NCI-H2196 (cell line): ENCODE results near the gene SPEF2.
"Not testable (repeated sequence)": the region's sequence is repeated elsewhere in the genome, so short reads cannot be mapped to it uniquely, and the experiment has no call there.

ENCODE experiments used
- DNase-seq: peaks from one replicate; lab custom pipeline; 2025; ENCODE audit not compliant: unreplicated experiment; lab: John Stamatoyannopoulos, UW

SPEF2 gene

DNA sequence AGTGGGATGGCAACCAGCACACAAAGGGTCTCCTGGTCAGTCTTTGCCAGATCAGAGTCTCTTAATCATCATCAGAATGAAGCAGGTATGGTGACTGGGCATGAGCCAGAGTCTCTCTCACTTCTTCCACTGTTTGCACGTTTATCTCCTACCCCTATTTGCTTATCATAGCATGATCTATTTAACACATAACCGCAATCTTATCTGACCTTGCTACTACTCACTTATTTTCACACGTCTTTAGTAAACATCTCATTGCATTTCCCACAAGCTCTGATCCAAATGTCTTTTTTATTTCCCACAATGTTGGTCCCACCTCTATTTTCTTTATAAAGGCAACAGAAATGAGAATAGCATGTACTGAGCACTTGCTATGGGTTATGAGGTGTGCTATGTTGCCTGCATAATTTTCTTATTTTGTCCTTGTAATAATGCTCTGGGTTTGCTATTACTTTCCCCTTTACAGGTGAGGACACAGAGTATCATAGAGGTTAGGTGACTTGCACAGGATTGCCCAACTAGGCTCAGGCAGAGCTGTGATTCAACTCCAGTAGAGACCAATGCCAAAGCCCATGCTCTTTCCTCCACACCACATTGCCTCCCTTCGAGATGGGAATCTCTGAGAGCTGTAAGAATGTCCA, 199.3 kb downstream of the SPEF2 start:
- no peak for DNase-seq

DNA sequence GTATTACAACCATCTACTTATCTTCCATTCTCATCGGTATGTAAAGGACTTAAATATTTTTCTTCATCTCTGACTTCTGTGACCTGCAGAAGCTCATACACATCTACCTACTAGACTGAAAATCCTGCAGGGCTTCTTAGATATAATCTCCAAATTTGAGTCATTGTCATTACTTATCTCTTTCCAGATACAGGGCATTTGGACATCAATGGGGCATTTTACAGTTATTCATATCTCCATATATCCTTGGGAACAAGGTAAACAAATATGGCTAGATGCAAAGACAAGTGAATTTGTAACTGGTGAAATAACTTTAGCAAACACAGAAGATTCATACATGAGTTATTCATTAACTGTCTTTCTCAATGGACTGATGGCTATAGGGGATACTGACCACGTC, 201.4 kb downstream of the SPEF2 start:
- DNase-seq: no peak

DNA sequence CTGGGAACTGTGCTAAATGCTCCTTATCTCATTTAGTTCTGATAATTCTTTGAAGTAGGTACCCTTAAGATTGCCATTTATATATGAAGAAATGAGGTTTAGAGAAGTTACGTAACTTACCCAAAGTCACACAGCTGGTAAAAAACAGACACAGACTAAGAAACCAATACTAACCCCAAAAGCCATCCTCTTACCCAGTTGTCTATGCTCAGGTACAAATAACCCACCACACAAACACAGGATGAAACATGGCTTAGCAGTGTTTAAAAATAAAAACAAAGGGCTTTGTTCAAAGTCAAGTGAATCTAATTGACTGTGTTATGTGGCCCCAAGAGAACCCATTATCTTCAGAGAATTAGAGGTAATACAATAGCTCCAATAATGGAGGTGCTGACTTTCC, 202.0 kb downstream of the SPEF2 start:
- no peak for DNase-seq

DNA sequence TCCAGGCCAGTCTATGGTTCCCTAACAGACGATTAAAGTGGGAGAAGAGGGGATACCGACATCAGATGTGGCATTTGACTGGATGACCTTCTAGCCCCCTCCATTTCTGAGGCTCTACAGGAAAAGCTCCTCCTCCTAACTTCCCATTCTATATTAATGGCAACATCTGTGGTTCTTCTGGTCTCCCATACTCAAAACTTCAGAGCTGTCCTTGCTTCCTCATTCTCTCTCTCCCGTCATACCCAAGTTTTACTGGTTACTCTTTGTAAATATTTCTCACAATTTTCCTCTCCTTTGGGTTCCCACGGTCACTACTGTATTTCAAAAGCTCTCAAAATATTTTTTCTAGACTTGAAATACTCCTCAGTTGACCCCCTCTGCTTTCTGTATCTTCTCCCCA, 203.1 kb downstream of the SPEF2 start:
- no peak for DNase-seq

DNA sequence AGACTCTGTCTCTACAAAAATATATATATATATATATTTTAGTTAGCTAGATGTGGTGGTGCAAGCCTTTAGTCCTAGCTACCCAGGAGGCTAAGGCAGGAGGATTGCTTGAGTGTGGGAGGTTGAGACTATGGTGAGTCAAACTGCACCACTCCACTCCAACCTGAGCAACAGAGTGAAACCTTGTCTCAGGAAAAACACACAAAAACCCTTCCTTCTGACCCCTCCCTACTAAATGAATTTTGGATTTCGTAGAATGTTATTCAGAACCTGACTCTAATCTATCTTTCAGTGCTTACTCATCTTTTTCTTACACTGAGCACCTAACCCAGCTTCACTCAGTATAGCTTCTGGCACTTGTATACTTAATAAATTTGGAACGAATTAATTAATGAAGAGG, 203.8 kb downstream of the SPEF2 start:
- no peak for DNase-seq

- DNase-seq: no peak
Measured at GRCh38 chr5:35822511-35822910, 204.8 kb downstream of the SPEF2 start.

DNA sequence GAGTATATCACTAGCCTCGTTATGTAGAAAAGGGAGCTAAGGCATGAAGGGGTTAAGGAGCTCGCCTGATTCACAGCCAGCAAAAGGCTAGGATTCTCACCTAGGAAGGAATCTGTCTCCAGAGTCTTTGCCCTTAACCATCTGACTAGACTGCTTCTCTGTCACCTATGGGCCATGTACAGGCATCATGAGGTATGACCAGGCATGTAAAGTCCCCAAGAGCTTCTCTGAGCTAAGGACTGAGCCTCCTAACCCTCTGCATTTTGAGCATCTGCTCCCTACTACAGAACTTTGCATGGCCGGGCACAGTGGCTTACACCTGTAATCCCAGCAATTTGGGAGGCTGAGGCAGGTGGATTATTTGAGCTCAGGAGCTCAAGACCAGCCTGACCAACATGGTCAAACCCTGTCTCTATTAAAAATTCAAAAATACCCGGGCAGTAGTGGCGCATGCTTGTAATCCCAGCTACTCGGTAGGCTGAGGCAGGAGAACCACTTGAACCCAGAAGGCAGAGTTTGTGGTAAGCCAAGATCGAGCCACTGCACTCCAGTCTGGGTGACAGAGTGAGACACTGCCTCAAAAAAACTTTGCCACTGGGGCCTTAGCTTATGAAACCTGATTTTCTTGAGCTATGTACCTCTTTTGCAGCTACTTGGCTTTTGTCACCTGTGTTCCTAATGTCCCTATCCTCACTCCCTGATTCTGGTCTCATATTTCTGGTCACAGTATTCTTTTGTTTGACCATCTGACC, 205.9 kb downstream of the SPEF2 start:
- DNase-seq: no peak

DNA sequence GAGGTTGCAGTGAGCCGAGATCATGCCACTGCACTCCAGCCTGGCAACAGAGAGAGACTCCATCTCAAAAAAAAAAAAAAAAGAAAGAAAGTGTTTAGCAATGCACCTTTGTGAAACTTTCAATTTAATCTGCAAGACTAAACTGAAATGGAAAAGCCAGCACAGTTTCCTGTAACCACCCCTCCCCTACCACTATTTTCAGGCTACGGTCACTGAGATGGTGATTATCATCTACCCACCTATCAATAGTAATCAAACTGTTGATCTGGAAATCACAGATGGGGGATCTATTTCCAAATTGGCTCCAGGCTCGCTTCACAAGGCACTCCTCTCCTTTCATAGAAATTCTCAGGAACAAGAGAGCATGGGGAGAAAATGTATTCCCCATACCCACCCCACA, 208.4 kb downstream of the SPEF2 start:
- no peak for DNase-seq

- no peak for DNase-seq
Measured at GRCh38 chr5:35826554-35826953, 208.9 kb downstream of the SPEF2 start.

DNA sequence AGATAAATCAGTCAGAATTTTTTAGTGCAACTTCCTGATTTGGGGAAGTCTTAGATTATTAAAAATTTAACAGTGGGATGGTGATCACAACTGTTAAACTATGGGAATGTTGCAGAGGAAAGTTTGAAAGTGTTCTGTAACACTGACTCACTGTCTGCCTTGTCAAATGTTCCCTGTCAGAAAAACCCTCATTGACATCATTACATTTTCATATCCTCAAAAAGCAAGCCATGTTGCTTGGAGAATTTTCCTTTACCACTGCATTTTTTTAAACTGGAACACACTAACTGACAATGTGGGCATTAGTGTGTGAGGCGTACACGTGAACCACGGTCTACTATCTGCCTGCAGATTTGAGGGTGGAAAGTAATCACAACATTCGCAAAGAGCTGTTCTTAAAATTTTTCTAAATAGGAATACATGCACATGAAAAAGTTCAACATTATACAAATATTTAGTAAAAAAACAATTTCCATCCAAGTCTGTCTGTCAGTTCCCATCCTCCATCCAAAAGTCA, 210.5 kb downstream of the SPEF2 start:
- no peak for DNase-seq

GRCh38 chr5:35830587-35830986, 212.9 kb downstream of the SPEF2 start:
- no peak for DNase-seq

DNA sequence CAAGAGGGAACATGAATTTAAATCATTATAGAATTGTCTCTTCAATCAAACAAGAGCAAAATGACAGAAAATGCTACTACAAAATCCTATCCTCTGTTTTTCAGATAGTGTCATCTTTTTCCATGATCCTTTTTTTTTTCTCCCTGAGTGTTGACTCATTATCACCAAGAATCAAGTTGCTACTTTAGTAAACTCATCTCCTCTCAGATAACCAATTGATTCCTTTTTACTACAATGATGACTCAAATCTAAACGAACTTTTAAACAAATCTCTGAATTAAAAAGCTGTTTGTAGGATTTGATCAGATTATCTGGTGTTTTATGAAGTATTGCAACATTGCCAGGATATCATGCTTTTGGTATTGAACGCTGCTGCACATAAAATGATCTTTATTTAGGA, 215.1 kb downstream of the SPEF2 start:
- no peak for DNase-seq

GRCh38 chr5:35833224-35833623, 215.6 kb downstream of the SPEF2 start:
- no peak for DNase-seq

DNA sequence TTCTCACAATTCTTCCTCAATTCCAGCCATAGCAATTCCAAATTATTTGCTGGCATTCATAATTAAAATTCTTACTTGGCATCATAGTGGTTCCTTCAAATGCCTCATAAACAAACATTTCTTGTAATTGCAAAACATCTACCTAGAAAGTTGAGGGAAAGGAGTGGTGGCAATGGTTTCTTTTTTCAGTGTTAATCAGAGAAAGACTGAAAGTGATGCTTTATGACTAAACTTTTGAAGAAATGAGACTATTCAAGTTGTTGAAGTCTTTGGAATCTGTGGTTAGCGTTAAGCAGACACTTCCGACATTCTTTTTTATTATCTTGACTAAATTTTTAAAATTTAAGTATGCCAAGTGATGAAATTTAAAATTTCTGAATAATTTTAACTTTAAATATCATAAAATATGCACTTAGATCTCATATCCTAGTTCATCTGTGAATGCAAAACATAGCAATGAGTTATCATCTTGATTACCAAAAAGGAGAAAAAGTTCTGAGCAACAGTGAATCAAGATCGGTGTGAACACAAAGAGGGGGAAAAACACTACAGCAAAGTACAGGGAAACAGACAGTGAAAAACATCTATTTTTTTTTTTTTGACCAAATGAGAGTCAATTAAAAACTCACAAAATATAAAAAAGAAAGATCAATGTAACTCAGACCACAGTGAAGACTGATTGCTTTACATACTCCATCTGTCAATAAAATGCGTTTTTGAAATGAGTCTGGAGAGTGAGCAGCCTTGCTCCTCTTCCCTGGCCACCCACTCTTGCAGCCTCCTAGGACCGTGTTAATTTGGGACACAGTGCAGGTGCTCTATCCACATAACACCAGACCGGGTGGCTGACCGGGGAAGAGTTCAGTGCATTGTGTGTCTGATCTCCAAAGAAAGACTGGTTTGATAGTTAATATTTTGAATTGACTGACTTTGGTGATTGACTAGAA, 218.4 kb downstream of the SPEF2 start:
- no peak for DNase-seq

DNA sequence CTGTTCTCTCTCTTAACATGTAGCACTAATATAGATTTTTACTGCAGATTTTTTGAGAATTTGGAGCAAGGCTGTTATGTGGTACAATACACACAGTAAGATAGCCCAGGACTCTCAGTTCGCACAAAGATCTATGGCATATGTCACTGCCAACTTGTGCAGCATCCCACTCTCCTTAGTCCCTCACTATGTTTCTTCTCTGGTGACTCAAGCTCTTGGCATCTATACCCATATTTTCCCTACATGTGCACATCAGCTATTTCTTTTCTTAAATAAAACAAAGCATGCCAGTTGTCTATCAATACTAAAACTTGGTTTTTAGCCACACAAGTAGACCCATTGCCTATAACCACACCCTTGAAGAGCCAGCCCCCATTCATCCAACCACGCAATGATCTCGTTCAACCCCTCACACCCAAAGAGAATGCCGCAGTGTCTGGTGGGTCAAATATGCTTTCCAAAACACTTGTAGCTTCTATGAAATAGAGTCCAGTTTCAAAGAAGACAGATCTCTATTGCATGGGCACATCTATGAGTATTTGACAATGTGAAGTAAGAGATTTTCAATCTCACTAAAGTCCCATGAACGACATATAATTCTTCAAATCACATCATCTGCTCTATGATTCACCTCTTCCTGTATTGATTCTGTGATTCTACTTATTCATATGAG, 220.8 kb downstream of the SPEF2 start:
- no peak for DNase-seq

DNA sequence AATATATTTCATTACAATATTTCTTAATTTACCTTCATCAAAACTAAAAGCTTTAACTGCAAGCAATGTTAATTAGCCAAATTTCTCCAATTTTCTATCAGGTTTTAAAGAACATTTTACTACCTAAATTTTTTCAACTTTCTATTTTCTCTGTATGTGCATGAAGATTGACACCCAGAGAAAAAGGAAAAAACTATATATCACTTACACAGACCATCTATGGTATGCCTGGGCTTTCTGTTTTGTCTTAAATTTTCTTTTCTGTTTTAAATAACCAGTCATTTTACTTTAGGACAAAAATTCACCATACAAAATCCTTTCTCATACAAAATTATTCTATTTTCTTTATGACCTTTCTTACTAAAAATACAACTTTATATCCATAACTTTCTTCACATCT, 225.2 kb downstream of the SPEF2 start:
- DNase-seq: no peak

DNA sequence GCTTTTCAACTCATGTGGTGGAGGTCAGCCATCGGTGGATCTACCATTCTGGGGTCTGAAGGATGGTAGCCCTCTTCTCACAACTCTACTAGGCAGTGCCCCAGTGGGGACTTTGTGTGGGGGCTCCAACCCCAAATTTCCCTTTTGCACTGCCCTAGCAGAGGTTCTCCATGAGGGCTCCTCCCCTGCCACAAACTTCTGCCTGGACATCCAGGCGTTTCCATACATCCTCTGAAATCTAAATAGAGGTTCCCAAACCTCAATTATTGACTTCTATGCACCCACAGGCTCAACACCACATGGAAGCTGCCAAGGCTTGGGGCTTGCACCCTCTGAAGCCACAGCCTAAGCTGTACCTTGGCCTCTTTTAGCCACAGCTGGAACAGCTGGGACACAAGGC, 227.8 kb downstream of the SPEF2 start:
- DNase-seq: not testable (repeated sequence)

DNA sequence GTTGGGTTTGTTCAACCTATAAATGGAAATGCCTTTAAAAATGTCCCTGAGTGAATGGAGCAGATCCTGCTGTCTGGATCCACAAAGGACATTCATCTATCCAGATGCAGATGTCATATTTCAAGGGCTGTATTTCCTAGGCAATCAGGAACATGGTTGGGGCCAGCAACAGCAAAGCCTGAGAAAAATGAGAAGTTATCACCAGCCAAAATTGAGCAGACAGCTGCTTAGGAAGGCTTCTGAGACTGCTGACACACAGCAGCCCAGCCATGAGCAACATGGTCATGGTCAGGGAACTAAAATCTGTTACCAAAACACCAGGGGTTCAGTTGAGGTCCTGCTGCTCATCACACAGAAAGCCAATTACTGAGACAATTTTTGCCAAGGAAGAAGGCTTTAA, 229.8 kb downstream of the SPEF2 start:
- no peak for DNase-seq

DNA sequence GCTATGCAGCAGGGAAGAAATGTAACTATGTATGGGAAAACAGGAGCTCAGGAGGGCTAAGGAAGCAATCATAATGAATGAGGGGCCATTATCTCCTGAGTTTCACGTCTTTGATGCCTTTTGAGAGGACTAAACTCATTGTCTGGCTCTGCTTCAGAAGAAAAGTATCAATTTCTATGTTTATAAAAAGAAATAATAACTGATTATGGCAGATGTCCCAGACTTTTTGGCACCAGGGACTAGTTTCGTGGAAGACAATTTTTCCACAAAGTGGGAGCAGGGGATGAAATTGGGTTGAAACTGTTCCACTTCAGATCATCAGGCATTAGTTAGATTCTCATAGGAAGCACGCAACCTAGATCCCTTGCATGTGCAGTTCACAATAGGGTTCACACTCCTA, 230.3 kb downstream of the SPEF2 start:
- DNase-seq: no peak

DNA sequence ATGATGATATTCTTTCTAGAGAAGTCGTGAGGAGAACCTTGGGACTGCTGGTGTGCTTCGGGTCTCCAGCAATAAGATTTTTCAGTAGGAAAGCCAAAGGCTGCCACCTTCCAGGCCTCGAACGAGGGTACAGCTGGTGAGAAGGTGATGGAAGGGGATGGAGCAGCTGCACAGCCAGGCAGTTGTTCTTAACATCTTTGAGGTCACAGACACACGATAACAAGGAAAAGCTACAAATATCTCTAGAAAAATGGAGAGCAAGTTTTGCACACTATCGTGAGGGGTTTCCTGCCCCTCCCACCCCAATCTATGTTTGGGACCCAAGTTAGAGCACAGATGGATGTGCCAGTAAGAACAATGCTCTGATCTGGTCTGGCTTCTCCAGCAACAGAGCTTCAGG, 232.2 kb downstream of the SPEF2 start:
- DNase-seq: no peak
